ENCODE measurements around the gene FOCAD.

FOCAD gene

GRCh38 chr9:20729523-20729922, 45.5 kb downstream of the FOCAD start:
- no peak for DNase-seq (ENCODE audit: low spot score in 2 of 2)
- no peak for ATAC-seq (ENCODE audit: low read depth)
- no peaks in the 10 kb centered on the region for H3K27me3 Mint-ChIP-seq
- no peak overlapping the region for H3K27ac Mint-ChIP-seq
- peaks cover 14% of the 10 kb centered on the region for H3K36me3 Mint-ChIP-seq
- no peak overlapping the region for H3K4me3 Mint-ChIP-seq
- H3K4me1 Mint-ChIP-seq = no peaks in the 10 kb centered on the region
- H3K9me3 Mint-ChIP-seq = no peaks in the 10 kb centered on the region

- ATAC-seq (ENCODE audit: low read depth) (no peak), DNase-seq (ENCODE audit: low spot score in 2 of 2) (no peak)
- Mint-ChIP-seq H3K4me1 (no peaks in the 10 kb centered on the region), H3K9me3 (no peaks in the 10 kb centered on the region), H3K27ac (no peak overlapping the region), H3K4me3 (no peak overlapping the region), H3K27me3 (no peaks in the 10 kb centered on the region), H3K36me3 (peaks cover 17% of the 10 kb centered on the region)
Observed at GRCh38 chr9:20732118-20732517, 48.1 kb downstream of the FOCAD start.

- ATAC-seq (ENCODE audit: low read depth) (no peak), DNase-seq (ENCODE audit: low spot score in 2 of 2) (no peak)
- Mint-ChIP-seq H3K36me3 (peaks cover 19% of the 10 kb centered on the region), H3K27me3 (no peaks in the 10 kb centered on the region), H3K9me3 (no peaks in the 10 kb centered on the region), H3K27ac (no peak overlapping the region), H3K4me1 (no peaks in the 10 kb centered on the region), H3K4me3 (no peak overlapping the region)
Observed at GRCh38 chr9:20734275-20734674, 50.2 kb downstream of the FOCAD start.

- ATAC-seq (ENCODE audit: low read depth) (no peak), DNase-seq (ENCODE audit: low spot score in 2 of 2) (no peak)
- Mint-ChIP-seq H3K9me3 (no peaks in the 10 kb centered on the region), H3K4me3 (no peak overlapping the region), H3K27me3 (no peaks in the 10 kb centered on the region), H3K36me3 (peaks cover 17% of the 10 kb centered on the region), H3K27ac (peak overlapping the region; percentile 5), H3K4me1 (no peaks in the 10 kb centered on the region)
Observed at GRCh38 chr9:20740304-20740703, 56.2 kb downstream of the FOCAD start.

GRCh38 chr9:20740929-20741582, 57.0 kb downstream of the FOCAD start:
- H3K27me3 Mint-ChIP-seq = no peaks in the 10 kb centered on the region
- peaks cover 17% of the 10 kb centered on the region for H3K36me3 Mint-ChIP-seq
- H3K4me3 Mint-ChIP-seq = no peak overlapping the region
- peak overlapping the region; percentile 5 for H3K27ac Mint-ChIP-seq
- H3K9me3 Mint-ChIP-seq = no peaks in the 10 kb centered on the region
- H3K4me1 Mint-ChIP-seq = no peaks in the 10 kb centered on the region
- DNase-seq (ENCODE audit: low spot score in 2 of 2) (no peak), ATAC-seq (ENCODE audit: low read depth) (no peak)

- H3K27me3 Mint-ChIP-seq = no peaks in the 10 kb centered on the region
- H3K4me1 Mint-ChIP-seq = no peaks in the 10 kb centered on the region
- H3K4me3 Mint-ChIP-seq = no peak overlapping the region
- H3K36me3 Mint-ChIP-seq = peaks cover 10% of the 10 kb centered on the region
- H3K27ac Mint-ChIP-seq = no peak overlapping the region
- no peak for ATAC-seq (ENCODE audit: low read depth)
- no peaks in the 10 kb centered on the region for H3K9me3 Mint-ChIP-seq
- DNase-seq (ENCODE audit: low spot score in 2 of 2) = no peak
Observed at GRCh38 chr9:20742833-20743232, 58.8 kb downstream of the FOCAD start.

- H3K9me3 Mint-ChIP-seq = no peaks in the 10 kb centered on the region
- DNase-seq (ENCODE audit: low spot score in 2 of 2) (no peak), ATAC-seq (ENCODE audit: low read depth) (no peak)
- no peak overlapping the region for H3K4me3 Mint-ChIP-seq
- no peak overlapping the region for H3K27ac Mint-ChIP-seq
- H3K4me1 Mint-ChIP-seq = no peaks in the 10 kb centered on the region
- peaks cover 9% of the 10 kb centered on the region for H3K36me3 Mint-ChIP-seq
- no peaks in the 10 kb centered on the region for H3K27me3 Mint-ChIP-seq
Observed at GRCh38 chr9:20744036-20744630, 60.1 kb downstream of the FOCAD start.

- DNase-seq (ENCODE audit: low spot score in 2 of 2) (no peak), ATAC-seq (ENCODE audit: low read depth) (no peak)
- Mint-ChIP-seq H3K27me3 (no peaks in the 10 kb centered on the region), H3K4me1 (peaks cover 7% of the 10 kb centered on the region), H3K4me3 (no peak overlapping the region), H3K9me3 (no peaks in the 10 kb centered on the region), H3K36me3 (peaks cover 3% of the 10 kb centered on the region), H3K27ac (no peak overlapping the region)
Observed at GRCh38 chr9:20746967-20747366, 62.9 kb downstream of the FOCAD start.

GRCh38 chr9:20749496-20750198, 65.6 kb downstream of the FOCAD start:
- no peak for ATAC-seq (ENCODE audit: low read depth)
- H3K27me3 Mint-ChIP-seq = no peaks in the 10 kb centered on the region
- H3K4me3 Mint-ChIP-seq = no peak overlapping the region
- no peaks in the 10 kb centered on the region for H3K9me3 Mint-ChIP-seq
- DNase-seq (ENCODE audit: low spot score in 2 of 2) = no peak
- H3K4me1 Mint-ChIP-seq = peaks cover 7% of the 10 kb centered on the region
- peaks cover 2% of the 10 kb centered on the region for H3K36me3 Mint-ChIP-seq
- H3K27ac Mint-ChIP-seq = peak overlapping the region; percentile 8

- no peaks in the 10 kb centered on the region for H3K27me3 Mint-ChIP-seq
- H3K27ac Mint-ChIP-seq = no peak overlapping the region
- no peak overlapping the region for H3K4me3 Mint-ChIP-seq
- no peak for DNase-seq (ENCODE audit: low spot score in 2 of 2)
- H3K36me3 Mint-ChIP-seq = peaks cover 11% of the 10 kb centered on the region
- no peak for ATAC-seq (ENCODE audit: low read depth)
- peaks cover 2% of the 10 kb centered on the region for H3K9me3 Mint-ChIP-seq
- peaks cover 9% of the 10 kb centered on the region for H3K4me1 Mint-ChIP-seq
Observed at GRCh38 chr9:20753761-20754160, 69.7 kb downstream of the FOCAD start.

- Mint-ChIP-seq H3K4me3 (no peak overlapping the region), H3K27ac (no peak overlapping the region), H3K4me1 (peaks cover 9% of the 10 kb centered on the region), H3K27me3 (no peaks in the 10 kb centered on the region), H3K9me3 (peaks cover 2% of the 10 kb centered on the region), H3K36me3 (peaks cover 11% of the 10 kb centered on the region)
- ATAC-seq (ENCODE audit: low read depth) (no peak), DNase-seq (ENCODE audit: low spot score in 2 of 2) (no peak)
Observed at GRCh38 chr9:20754556-20754955, 70.5 kb downstream of the FOCAD start.

GRCh38 chr9:20760246-20760891, 76.3 kb downstream of the FOCAD start:
- H3K4me1 Mint-ChIP-seq = peaks cover 2% of the 10 kb centered on the region

GRCh38 chr9:20770947-20771346, 86.9 kb downstream of the FOCAD start:
- H3K27me3 Mint-ChIP-seq = no peaks in the 10 kb centered on the region
- peaks cover 2% of the 10 kb centered on the region for H3K9me3 Mint-ChIP-seq
- H3K4me3 Mint-ChIP-seq = no peak overlapping the region
- no peak for DNase-seq (ENCODE audit: low spot score in 2 of 2)
- H3K4me1 Mint-ChIP-seq = no peaks in the 10 kb centered on the region
- ATAC-seq (ENCODE audit: low read depth) = no peak
- H3K27ac Mint-ChIP-seq = no peak overlapping the region
- H3K36me3 Mint-ChIP-seq = peaks cover 36% of the 10 kb centered on the region

More at GRCh38 chr9:20760246-20760891, 76.3 kb downstream of the FOCAD start:
- Mint-ChIP-seq H3K27ac (no peak overlapping the region), H3K27me3 (no peaks in the 10 kb centered on the region), H3K4me3 (no peak overlapping the region), H3K36me3 (peaks cover 18% of the 10 kb centered on the region), H3K9me3 (peaks cover 2% of the 10 kb centered on the region)
- ATAC-seq (ENCODE audit: low read depth) = no peak
- no peak for DNase-seq (ENCODE audit: low spot score in 2 of 2)

- DNase-seq (ENCODE audit: low spot score in 2 of 2) (no peak), ATAC-seq (ENCODE audit: low read depth) (no peak)
- Mint-ChIP-seq H3K4me1 (no peaks in the 10 kb centered on the region), H3K9me3 (no peaks in the 10 kb centered on the region), H3K36me3 (peaks cover 29% of the 10 kb centered on the region), H3K27ac (no peak overlapping the region), H3K27me3 (no peaks in the 10 kb centered on the region), H3K4me3 (no peak overlapping the region)
Observed at GRCh38 chr9:20771729-20772128, 87.7 kb downstream of the FOCAD start.

Measured in memory B cell (primary cell).